C4-2B (cell line): ENCODE data around the gene RALGPS2.

Experiments
- H3K27ac ChIP-seq: fragments of 450-650 bp; 2 replicates; pipeline ENCODE4 v1.5.1; 2017
- CTCF ChIP-seq: fragments of 450-650 bp; conservative IDR thresholded peaks from 2 replicates; pipeline ENCODE4 v1.5.1; 2017; ENCODE audit warnings: mild to moderate bottlenecking
- ZFX ChIP-seq: fragments of 450-650 bp; IDR thresholded peaks from 2 replicates; pipeline ENCODE4 v1.6.1; 2017

Gene RALGPS2

GRCh38 chr1:178918308-178918707 is 193.3 kb downstream of the RALGPS2 start:
- no peak overlapping the region for H3K27ac ChIP-seq
- no peak for TF ChIP-seq CTCF
- no peak for TF ChIP-seq ZFX

GRCh38 chr1:178918955-178919354 is 193.9 kb downstream of the RALGPS2 start:
- H3K27ac ChIP-seq, result no peak overlapping the region
- TF ChIP-seq ZFX (no peak), CTCF (no peak)

- no peak for TF ChIP-seq CTCF
- no peak overlapping the region for H3K27ac ChIP-seq
Observed at GRCh38 chr1:178919581-178919980, 194.5 kb downstream of the RALGPS2 start.

GRCh38 chr1:178921499-178921898 is 196.5 kb downstream of the RALGPS2 start:
- no peak overlapping the region for H3K27ac ChIP-seq
- TF ChIP-seq CTCF (no peak), ZFX (no peak)

- no peak overlapping the region for H3K27ac ChIP-seq
- no peak for TF ChIP-seq ZFX
- no peak for TF ChIP-seq CTCF
Observed at GRCh38 chr1:178923512-178923911, 198.5 kb downstream of the RALGPS2 start.

- TF ChIP-seq ZFX, result no peak
- TF ChIP-seq CTCF, result no peak
- H3K27ac ChIP-seq, result no peak overlapping the region
Observed at GRCh38 chr1:178926046-178926445, 201.0 kb downstream of the RALGPS2 start.

GRCh38 chr1:178927003-178927402 is 202.0 kb downstream of the RALGPS2 start:
- TF ChIP-seq CTCF (no peak), ZFX (no peak)
- no peak overlapping the region for H3K27ac ChIP-seq
